Measurements from ENCODE around the gene ARL15. TPM values are rescaled to one million over a fixed set of nuclear protein-coding genes. Genes with fewer than 3 reads are reported as not detected.
A peak's percentile ranks its signal among the peaks of the same experiment; 100 is the strongest.

ARL15 gene
- total RNA-seq, 4 donors from 2014 or later: 10.6 to 24.0 (median 18.9) TPM

- no peaks in the 10 kb centered on the region for H3K9me3 ChIP-seq
- H3K27ac ChIP-seq: no peak overlapping the region
- peaks cover 0 to 41% (median 0%) of the 10 kb centered on the region in 3 donors for H3K4me1 ChIP-seq
- H3K4me3 ChIP-seq: no peak overlapping the region
- no peak for ATAC-seq
- no peaks in the 10 kb centered on the region for H3K36me3 ChIP-seq
- H3K27me3 ChIP-seq: no peaks in the 10 kb centered on the region
- 71 to 75% methylated on average over 1 of the region's 1 CpG for WGBS, 2 donors (ENCODE audit: low coverage in 1 of 2)
- no peak for TF ChIP-seq EP300 (IDR thresholded peaks at IDR 0.05)
- no peak for TF ChIP-seq POLR2A (IDR thresholded peaks at IDR 0.05)
- TF ChIP-seq CTCF (IDR thresholded peaks at IDR 0.05): no peak
- TF ChIP-seq POLR2AphosphoS5 (IDR thresholded peaks at IDR 0.05): no peak
Observed at GRCh38 chr5:54251981-54252380, 58.4 kb downstream of the ARL15 start.

- WGBS, 2 donors (ENCODE audit: low coverage in 1 of 2): 40% methylated on average over 4 of the region's 4 CpGs; no CpG with 5 or more reads in 1 of the 2 donors
- no peak for TF ChIP-seq CTCF (IDR thresholded peaks at IDR 0.05)
- TF ChIP-seq EP300 (IDR thresholded peaks at IDR 0.05): no peak
- TF ChIP-seq POLR2A (IDR thresholded peaks at IDR 0.05): no peak
- no peak for TF ChIP-seq POLR2AphosphoS5 (IDR thresholded peaks at IDR 0.05)
Observed at GRCh38 chr5:54249210-54250028, 61.0 kb downstream of the ARL15 start.

GRCh38 chr5:54247226-54247625 lies 63.1 kb downstream of the ARL15 start:
- no peaks in the 10 kb centered on the region for H3K27me3 ChIP-seq
- TF ChIP-seq POLR2A (IDR thresholded peaks at IDR 0.05) (no peak), EP300 (IDR thresholded peaks at IDR 0.05) (no peak), CTCF (IDR thresholded peaks at IDR 0.05) (no peak), POLR2AphosphoS5 (IDR thresholded peaks at IDR 0.05) (no peak)
- H3K9me3 ChIP-seq: no peaks in the 10 kb centered on the region
- H3K27ac ChIP-seq: no peak overlapping the region
- H3K36me3 ChIP-seq: no peaks in the 10 kb centered on the region
- H3K4me3 ChIP-seq: no peak overlapping the region
- peaks cover 0 to 10% (median 0%) of the 10 kb centered on the region in 3 donors for H3K4me1 ChIP-seq
- WGBS, 2 donors (ENCODE audit: low coverage in 1 of 2): 51 to 60% methylated on average over 5 of the region's 5 CpGs
- no peak for ATAC-seq

More at GRCh38 chr5:54249210-54250028, 61.0 kb downstream of the ARL15 start:
- H3K36me3 ChIP-seq: no peaks in the 10 kb centered on the region
- H3K4me3 ChIP-seq: no peak overlapping the region
- no peak for ATAC-seq
- no peaks in the 10 kb centered on the region for H3K27me3 ChIP-seq
- H3K4me1 ChIP-seq: peaks cover 0 to 19% (median 0%) of the 10 kb centered on the region in 3 donors
- no peak overlapping the region for H3K27ac ChIP-seq
- no peaks in the 10 kb centered on the region for H3K9me3 ChIP-seq

GRCh38 chr5:54243483-54244080 lies 66.8 kb downstream of the ARL15 start:
- Histone ChIP-seq H3K9me3 (no peaks in the 10 kb centered on the region), H3K36me3 (no peaks in the 10 kb centered on the region), H3K27me3 (no peaks in the 10 kb centered on the region), H3K27ac (no peak overlapping the region), H3K4me3 (no peak overlapping the region), H3K4me1 (no peaks in the 10 kb centered on the region)
- TF ChIP-seq CTCF (IDR thresholded peaks at IDR 0.05) (peak; percentile 39 to 64 (median 56)), POLR2AphosphoS5 (IDR thresholded peaks at IDR 0.05) (no peak)
- no peak for ATAC-seq
- 46 to 53% methylated on average over 3 to 4 of the region's 4 CpGs for WGBS, 2 donors (ENCODE audit: low coverage in 1 of 2)

GRCh38 chr5:54242297-54242696 lies 68.1 kb downstream of the ARL15 start:
- no peaks in the 10 kb centered on the region for H3K36me3 ChIP-seq
- 70 to 83% methylated on average over 1 to 5 of the region's 5 CpGs for WGBS, 2 donors (ENCODE audit: low coverage in 1 of 2)

More at GRCh38 chr5:54242297-54242696, 68.1 kb downstream of the ARL15 start:
- Histone ChIP-seq H3K27me3 (no peaks in the 10 kb centered on the region), H3K27ac (no peak overlapping the region), H3K4me3 (no peak overlapping the region), H3K9me3 (no peaks in the 10 kb centered on the region), H3K4me1 (no peaks in the 10 kb centered on the region)
- ATAC-seq: no peak
- TF ChIP-seq CTCF (IDR thresholded peaks at IDR 0.05): no peak
- TF ChIP-seq POLR2AphosphoS5 (IDR thresholded peaks at IDR 0.05): no peak
- no peak for TF ChIP-seq POLR2A (IDR thresholded peaks at IDR 0.05)
- no peak for TF ChIP-seq EP300 (IDR thresholded peaks at IDR 0.05)
